Fibroblast of peridontal ligament (primary cell): ENCODE data around the gene EXOSC2.

Experiments
- DNase-seq: peaks from one replicate; pipeline ENCODE4 v3.0.0-alpha.2; 2010; ENCODE audit errors: extremely low read depth

The EXOSC2 gene

DNA sequence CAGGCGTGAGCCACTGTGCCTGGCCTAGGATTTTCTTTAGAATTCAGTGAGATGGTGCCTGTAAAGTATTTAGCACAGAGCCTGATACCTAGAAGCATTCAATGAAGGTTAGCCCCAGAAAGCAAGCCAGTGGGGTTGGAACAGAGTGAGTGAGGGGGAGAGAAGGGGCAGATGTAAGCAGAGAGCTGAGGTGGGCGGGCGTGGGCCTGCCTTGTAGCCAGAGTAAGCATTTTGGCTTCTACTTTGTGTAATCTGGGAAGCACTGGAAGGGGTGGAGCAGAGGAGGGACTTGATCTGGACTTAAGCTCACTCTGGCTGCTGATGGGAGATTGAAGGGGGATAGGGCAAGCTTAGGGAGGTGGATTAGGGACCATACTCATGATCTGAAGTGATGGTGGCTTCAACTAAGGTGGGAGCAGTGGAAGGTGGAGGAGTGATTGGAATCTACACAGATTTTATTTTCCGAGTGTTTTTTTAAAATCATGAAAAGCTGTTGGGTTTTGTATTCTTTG, 2.6 kb downstream of the EXOSC2 start:
- DNase-seq: no peak

- DNase-seq: no peak
Observed at GRCh38 chr9:130696996-130697395, 3.4 kb downstream of the EXOSC2 start.

DNA sequence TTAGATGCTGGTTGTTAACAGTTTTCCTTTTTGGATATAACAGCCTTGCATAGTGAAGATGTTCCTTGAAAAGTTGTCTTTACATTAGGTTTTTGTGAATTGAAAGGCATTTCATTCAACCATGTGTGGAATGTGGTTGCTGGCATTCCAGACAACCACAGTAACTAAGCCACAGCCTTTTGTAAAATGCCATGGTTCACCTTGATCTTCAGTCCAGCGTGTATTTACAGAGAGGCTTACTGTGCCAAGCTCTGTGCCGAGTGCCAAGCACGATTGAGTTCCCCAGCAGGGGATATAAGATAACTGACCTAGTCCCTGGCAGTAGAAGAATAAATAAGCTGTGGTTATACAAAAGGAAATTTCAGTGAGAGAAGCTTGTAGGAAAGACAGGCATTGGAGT, 4.9 kb downstream of the EXOSC2 start:
- DNase-seq: peak; percentile 49

DNA sequence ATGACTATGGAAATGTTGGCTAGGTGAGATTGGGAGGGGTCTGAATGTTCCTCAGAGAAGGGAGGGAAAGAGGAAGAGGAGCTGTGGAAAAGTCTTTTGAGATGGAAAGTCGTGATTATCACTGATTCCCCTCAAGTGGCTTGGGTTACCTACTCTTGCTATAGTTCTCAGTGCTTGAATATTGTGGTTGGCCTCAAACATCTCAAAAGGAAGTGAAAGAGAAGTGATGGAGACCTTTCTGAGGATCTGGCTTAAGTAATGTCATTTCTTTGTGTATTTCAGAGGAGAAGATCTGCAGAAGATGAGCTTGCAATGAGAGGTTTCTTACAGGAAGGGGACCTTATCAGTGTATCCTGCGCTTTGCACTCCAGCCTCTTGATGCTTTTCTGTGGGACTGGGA, 5.5 kb downstream of the EXOSC2 start:
- no peak for DNase-seq

GRCh38 chr9:130701059-130702022, 7.8 kb downstream of the EXOSC2 start:
- DNase-seq: peak; percentile 94

- DNase-seq: no peak
Observed at GRCh38 chr9:130703501-130703900, 9.9 kb downstream of the EXOSC2 start.

- DNase-seq: peak; percentile 81
Observed at GRCh38 chr9:130707225-130707976, 13.8 kb downstream of the EXOSC2 start.

GRCh38 chr9:130710822-130711352, 17.3 kb downstream of the EXOSC2 start:
- no peak for DNase-seq

DNA sequence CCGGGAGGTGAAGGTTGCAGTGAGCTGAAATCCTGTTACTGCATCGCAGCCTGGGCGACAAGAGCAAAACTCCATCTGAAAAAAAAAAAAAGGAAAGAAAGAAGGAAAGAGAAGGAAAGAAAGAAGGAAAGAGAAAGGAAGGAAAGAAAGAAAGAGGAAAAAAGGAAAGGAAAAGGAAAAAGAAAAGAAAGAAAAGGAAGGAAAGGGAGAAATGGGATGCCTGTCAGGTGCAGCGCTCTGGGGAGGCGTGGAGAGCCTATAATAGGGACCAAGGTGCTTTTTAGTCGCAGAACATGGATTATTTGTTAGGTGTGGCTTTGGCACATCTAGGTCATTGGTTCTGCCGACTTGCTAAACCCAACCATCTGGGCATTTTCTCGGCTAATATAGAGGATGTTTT, 17.9 kb downstream of the EXOSC2 start:
- DNase-seq: no peak

DNA sequence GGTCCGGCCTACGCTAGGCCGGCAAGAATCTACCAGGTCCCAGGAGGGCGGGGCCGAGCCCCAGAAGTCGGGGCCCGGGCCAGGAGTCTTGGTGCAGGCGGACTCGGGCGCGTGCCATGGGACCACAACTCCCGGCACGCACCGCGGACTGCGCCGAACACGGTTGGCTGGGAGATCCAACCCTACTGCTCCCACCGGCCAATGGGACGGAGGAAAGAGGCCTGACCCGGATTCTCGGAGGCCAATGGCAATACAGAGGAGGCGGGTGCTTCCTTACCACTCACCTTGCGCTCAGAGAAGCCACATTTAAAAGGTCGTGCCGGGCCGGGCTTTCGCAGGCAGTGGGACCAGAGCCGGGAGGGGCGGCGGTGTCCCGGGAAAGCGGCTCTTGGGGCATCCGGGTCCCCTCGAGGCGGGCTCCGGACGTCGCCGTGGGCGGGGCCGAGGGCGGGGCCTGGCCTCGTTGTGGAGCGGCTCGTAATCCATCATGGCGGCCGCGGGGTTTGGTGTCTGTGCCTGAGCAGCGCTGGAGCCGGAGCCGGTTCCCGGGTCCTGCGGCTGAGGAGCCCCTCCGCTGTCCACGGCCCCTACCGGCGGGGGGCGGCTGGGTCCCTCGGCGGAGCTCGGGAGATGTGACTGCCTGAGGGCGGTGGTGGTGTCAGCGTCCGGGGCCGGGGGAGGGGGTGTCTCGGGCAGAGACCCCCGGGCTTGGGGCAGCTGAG, 19.1 kb downstream of the EXOSC2 start:
- peak; percentile 97 for DNase-seq

DNA sequence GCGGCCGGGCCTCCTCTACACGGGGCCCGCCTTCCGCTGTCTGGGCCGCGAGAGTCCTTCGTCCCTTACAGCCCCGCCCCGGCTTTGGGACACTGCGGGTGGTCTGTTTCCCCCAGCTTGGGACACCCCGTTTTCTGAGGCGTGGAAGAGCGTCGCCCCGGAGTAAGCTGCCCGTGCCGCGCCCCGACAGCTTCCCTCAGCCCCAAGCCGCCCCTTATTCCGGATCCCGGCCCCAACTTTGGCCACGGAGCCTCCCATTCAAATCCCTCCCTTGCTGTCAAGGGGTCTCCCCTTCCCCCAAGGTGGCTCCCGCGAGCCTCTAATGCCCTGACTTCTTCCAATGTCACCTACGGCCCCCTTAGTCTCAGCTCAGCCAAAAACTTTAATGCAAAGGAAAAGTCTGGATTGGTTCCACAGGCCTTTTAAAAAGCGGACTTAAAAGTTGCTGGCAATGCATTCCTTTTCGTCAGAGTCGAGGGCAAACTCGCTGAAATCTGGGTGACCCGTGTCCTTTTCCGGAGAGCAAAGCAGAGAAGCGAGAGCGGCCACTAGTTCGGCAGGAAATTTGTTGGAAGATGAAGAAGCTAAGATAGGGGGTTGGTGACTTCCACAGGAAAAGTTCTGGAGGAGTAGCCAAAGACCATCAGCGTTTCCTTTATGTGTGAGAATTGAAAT, 19.8 kb downstream of the EXOSC2 start:
- DNase-seq: peak; percentile 58

- DNase-seq: peak; percentile 30
Observed at GRCh38 chr9:130714586-130715110, 21.1 kb downstream of the EXOSC2 start.

- DNase-seq: no peak
Observed at GRCh38 chr9:130715270-130715669, 21.7 kb downstream of the EXOSC2 start.

GRCh38 chr9:130718562-130718961, 25.0 kb downstream of the EXOSC2 start:
- no peak for DNase-seq

DNA sequence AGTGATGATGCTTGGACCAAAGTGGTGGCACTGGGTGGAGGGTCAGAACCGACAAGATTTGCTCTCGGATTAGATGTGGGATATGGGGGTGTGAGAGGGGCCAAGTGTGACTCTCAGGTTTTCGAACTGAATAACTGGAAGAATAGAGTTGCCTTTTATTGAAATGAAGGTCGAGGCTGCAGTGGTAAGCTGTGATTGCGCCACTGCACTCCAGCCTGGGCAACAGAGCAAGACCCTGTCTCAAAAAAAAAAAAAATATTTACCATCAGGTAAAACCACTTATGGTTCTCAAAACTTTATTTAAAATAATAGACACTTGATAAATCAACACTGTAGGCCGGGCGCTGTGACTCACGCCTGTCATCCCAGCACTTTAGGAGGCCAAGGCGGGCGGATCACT, 27.2 kb downstream of the EXOSC2 start:
- no peak for DNase-seq

DNA sequence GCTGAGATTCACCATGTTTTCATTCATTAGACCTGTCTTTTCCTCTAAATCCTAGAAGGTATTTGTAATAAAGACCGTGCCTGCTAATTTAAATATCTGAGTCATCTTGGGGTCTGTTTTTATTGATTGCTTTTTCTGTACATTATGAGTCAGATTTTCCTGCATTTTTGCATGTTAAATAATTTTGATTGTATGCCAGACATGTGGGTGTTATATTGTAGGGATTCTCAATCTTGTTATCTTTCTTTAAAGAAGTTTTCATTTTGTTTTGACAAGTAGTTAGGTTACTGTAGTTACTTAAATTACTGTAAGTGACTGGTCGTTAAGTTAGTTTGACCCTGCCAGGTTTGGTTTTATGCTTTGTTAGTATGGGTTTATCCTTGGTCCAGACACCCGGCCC, 35.1 kb downstream of the EXOSC2 start:
- peak; percentile 44 for DNase-seq

DNA sequence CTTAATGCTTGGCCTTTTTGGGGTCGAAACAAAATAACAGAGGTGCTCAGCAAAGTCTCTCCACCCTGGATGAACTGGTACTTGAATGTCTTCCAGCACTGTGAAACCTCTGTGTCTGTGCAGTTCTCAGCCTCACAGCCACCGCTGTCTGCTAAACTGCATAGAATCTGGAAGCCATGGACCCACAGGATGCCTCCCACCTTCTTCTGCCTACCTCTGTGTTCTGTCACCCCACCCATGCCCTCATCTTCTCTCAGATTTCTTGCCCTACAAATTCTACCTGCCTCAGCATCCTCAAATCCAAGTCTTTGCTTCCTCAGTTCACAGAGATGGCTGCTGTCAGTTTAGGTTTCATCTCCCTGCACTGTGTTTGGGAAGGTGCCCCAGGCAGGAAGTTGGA, 35.6 kb downstream of the EXOSC2 start:
- DNase-seq: no peak

DNA sequence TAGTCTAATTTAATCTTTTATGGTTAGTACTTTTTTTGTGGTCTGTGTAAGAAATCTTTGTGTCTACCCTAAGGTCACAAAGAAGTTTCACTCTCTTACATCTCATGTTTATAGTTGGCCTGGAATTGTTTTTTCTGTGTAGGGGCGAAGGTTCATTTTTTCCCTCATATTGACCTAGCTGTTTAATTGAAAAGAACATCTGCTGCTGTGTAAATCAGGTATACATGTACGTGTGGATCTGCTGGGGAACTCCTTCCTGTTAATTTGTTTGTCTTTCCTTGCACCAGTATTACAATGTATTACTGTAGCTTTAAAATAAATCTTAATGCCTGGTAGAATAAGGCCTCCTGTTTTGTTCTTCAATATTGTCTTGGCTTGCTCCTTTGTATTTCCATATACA, 37.8 kb downstream of the EXOSC2 start:
- DNase-seq: no peak

DNA sequence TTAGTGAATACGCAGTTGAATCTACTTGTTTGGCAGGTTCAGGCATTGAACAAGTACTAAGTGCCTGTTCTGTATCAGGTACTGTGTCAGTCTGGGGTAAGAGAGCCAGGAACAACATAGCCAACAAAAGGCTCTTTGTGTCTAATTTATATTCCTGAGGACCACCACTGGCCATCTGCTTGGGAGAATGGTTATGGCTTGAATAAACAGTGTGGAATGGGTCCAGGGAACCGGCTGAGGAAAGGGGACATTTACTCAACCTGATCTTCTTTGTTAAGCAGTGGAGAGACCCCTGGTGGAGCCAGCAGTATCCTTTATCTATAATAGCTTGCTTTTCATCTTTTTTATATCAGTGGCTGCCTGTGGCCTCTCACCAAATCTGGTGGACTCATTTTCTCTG, 38.6 kb downstream of the EXOSC2 start:
- DNase-seq: peak; percentile 6

DNA sequence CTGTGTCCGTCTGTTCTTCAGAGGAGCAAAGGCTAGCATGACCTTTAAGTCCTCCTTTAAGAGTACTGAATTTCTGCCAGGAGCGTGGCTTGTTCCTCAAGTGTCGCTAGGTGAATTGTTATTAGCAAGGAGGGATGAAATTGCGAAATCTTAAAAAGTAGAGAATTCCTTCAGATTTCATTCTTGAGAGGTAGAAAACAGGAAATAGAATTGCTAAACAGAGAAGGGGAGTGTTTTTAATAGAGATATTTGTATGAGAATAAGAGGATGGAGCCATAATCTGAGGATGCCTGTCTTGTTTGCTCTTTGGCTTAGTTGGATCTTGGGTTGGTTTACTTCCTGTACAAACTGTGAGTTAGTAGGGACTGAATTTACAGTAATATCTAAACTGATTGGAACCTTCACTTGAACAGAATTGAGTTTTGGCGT, 39.2 kb downstream of the EXOSC2 start:
- peak; percentile 12 for DNase-seq

DNA sequence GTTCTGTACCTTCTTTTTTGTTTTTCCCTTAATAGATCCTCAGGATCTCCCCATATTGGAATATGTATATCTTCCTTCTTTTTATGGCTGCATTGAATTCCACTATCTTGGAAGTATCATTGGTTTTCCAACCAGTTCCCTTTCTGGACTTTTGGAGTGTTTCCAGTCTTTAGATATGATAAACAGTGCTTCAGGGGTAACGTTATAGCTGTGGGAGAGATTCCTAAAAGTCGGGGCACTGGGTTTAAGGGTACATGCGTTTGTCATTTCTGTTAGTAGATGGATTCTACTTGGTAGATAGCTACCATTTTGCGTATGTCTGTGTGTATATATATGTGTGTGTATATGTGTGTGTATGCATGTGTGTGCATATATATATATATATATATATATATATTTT, 42.0 kb downstream of the EXOSC2 start:
- no peak for DNase-seq
